ENCODE results near the gene MRPL54.
A peak's percentile ranks its signal among the peaks of the same experiment; 100 is the strongest.

The MRPL54 gene

GRCh38 chr19:3768748-3769099 lies 6.2 kb downstream of the MRPL54 start:
- Mint-ChIP-seq H3K27ac (peak overlapping the region; percentile 67), H3K36me3 (peaks cover 15% of the 10 kb centered on the region), H3K9me3 (no peaks in the 10 kb centered on the region), H3K27me3 (no peaks in the 10 kb centered on the region), H3K4me1 (peaks cover 16% of the 10 kb centered on the region), H3K4me3 (no peak overlapping the region)
- DNase-seq, result no peak
- CTCF ChIA-PET, result no interaction called here

GRCh38 chr19:3769494-3769893 lies 7.0 kb downstream of the MRPL54 start:
- H3K4me1 Mint-ChIP-seq, result peaks cover 16% of the 10 kb centered on the region
- CTCF ChIA-PET, result no interaction called here
- H3K27me3 Mint-ChIP-seq, result no peaks in the 10 kb centered on the region
- no peak overlapping the region for H3K4me3 Mint-ChIP-seq
- peaks cover 15% of the 10 kb centered on the region for H3K36me3 Mint-ChIP-seq
- H3K9me3 Mint-ChIP-seq, result no peaks in the 10 kb centered on the region
- DNase-seq, result no peak
- no peak overlapping the region for H3K27ac Mint-ChIP-seq

- Mint-ChIP-seq H3K27ac (no peak overlapping the region), H3K4me3 (no peak overlapping the region), H3K9me3 (no peaks in the 10 kb centered on the region), H3K36me3 (peaks cover 15% of the 10 kb centered on the region), H3K4me1 (peaks cover 16% of the 10 kb centered on the region), H3K27me3 (no peaks in the 10 kb centered on the region)
- CTCF ChIA-PET, result no interaction called here
- no peak for DNase-seq
Observed at GRCh38 chr19:3770136-3770999, 7.9 kb downstream of the MRPL54 start.

- Mint-ChIP-seq H3K36me3 (peaks cover 13% of the 10 kb centered on the region), H3K4me3 (no peak overlapping the region), H3K4me1 (peaks cover 14% of the 10 kb centered on the region), H3K9me3 (no peaks in the 10 kb centered on the region), H3K27ac (no peak overlapping the region), H3K27me3 (no peaks in the 10 kb centered on the region)
- no peak for DNase-seq
- CTCF ChIA-PET, result no interaction called here
Observed at GRCh38 chr19:3771000-3771905, 8.8 kb downstream of the MRPL54 start.

GRCh38 chr19:3771906-3772455 lies 9.5 kb downstream of the MRPL54 start, which contains the start of gene RAX2:
RAX2 (minus strand) TSS chr19:3772228; CDS start chr19:3771742, 486 bp downstream.
- Mint-ChIP-seq H3K36me3 (peaks cover 7% of the 10 kb centered on the region), H3K4me1 (peaks cover 7% of the 10 kb centered on the region), H3K4me3 (no peak within 1 kb of the TSS), H3K27ac (no peak within 1 kb of the TSS), H3K9me3 (no peaks in the 10 kb centered on the region), H3K27me3 (no peaks in the 10 kb centered on the region)
- CTCF ChIA-PET, result no interaction called here
- DNase-seq, result no peak

GRCh38 chr19:3773814-3774515 lies 11.5 kb downstream of the MRPL54 start:
- H3K9me3 Mint-ChIP-seq, result no peaks in the 10 kb centered on the region
- no peak overlapping the region for H3K4me3 Mint-ChIP-seq
- no peaks in the 10 kb centered on the region for H3K27me3 Mint-ChIP-seq
- H3K36me3 Mint-ChIP-seq, result peaks cover 3% of the 10 kb centered on the region
- no peak overlapping the region for H3K27ac Mint-ChIP-seq
- CTCF ChIA-PET, result no interaction called here
- DNase-seq, result no peak
- H3K4me1 Mint-ChIP-seq, result peaks cover under 1% of the 10 kb centered on the region

- H3K9me3 Mint-ChIP-seq, result no peaks in the 10 kb centered on the region
- H3K27me3 Mint-ChIP-seq, result no peaks in the 10 kb centered on the region
- DNase-seq, result no peak
- H3K4me1 Mint-ChIP-seq, result no peaks in the 10 kb centered on the region
- CTCF ChIA-PET, result no interaction called here
- H3K27ac Mint-ChIP-seq, result no peak overlapping the region
- H3K4me3 Mint-ChIP-seq, result no peak overlapping the region
- H3K36me3 Mint-ChIP-seq, result peaks cover 2% of the 10 kb centered on the region
Observed at GRCh38 chr19:3774621-3775373, 12.3 kb downstream of the MRPL54 start.

GRCh38 chr19:3775374-3775711 lies 12.9 kb downstream of the MRPL54 start:
- no peak for DNase-seq
- no peaks in the 10 kb centered on the region for H3K4me1 Mint-ChIP-seq
- no peaks in the 10 kb centered on the region for H3K27me3 Mint-ChIP-seq
- H3K36me3 Mint-ChIP-seq, result no peaks in the 10 kb centered on the region
- CTCF ChIA-PET, result no interaction called here
- H3K27ac Mint-ChIP-seq, result no peak overlapping the region
- H3K4me3 Mint-ChIP-seq, result no peak overlapping the region
- no peaks in the 10 kb centered on the region for H3K9me3 Mint-ChIP-seq

- Mint-ChIP-seq H3K27ac (no peak overlapping the region), H3K9me3 (peaks cover 1% of the 10 kb centered on the region), H3K36me3 (peaks cover 1% of the 10 kb centered on the region), H3K4me3 (no peak overlapping the region), H3K4me1 (no peaks in the 10 kb centered on the region), H3K27me3 (no peaks in the 10 kb centered on the region)
- no peak for DNase-seq
- CTCF ChIA-PET, result no interaction called here
Observed at GRCh38 chr19:3775831-3776230, 13.3 kb downstream of the MRPL54 start.

- Mint-ChIP-seq H3K27ac (peak overlapping the region; percentile 19), H3K4me3 (no peak overlapping the region), H3K9me3 (peaks cover 8% of the 10 kb centered on the region), H3K27me3 (no peaks in the 10 kb centered on the region), H3K4me1 (peaks cover 4% of the 10 kb centered on the region), H3K36me3 (peaks cover 8% of the 10 kb centered on the region)
- CTCF ChIA-PET, result no interaction called here
- no peak for DNase-seq
Observed at GRCh38 chr19:3776479-3777040, 14.1 kb downstream of the MRPL54 start.

- H3K4me1 Mint-ChIP-seq, result peaks cover 4% of the 10 kb centered on the region
- H3K4me3 Mint-ChIP-seq, result no peak overlapping the region
- peaks cover 20% of the 10 kb centered on the region for H3K9me3 Mint-ChIP-seq
- H3K36me3 Mint-ChIP-seq, result peaks cover 24% of the 10 kb centered on the region
- CTCF ChIA-PET, result no interaction called here
- H3K27me3 Mint-ChIP-seq, result peaks cover 3% of the 10 kb centered on the region
- DNase-seq, result no peak
- H3K27ac Mint-ChIP-seq, result no peak overlapping the region
Observed at GRCh38 chr19:3778104-3778867, 15.8 kb downstream of the MRPL54 start.

- H3K27me3 Mint-ChIP-seq, result peaks cover 3% of the 10 kb centered on the region
Observed at GRCh38 chr19:3778899-3779723, 16.6 kb downstream of the MRPL54 start.

More at GRCh38 chr19:3778899-3779723, 16.6 kb downstream of the MRPL54 start:
- no peak overlapping the region for H3K27ac Mint-ChIP-seq
- no peak for DNase-seq
- peaks cover 20% of the 10 kb centered on the region for H3K9me3 Mint-ChIP-seq
- CTCF ChIA-PET, result interaction anchor here (1.0 kb wide), 1 partner anchor 19 kb away, joined by 3 read pairs; no protein-coding TSS in a partner anchor
- H3K36me3 Mint-ChIP-seq, result peaks cover 27% of the 10 kb centered on the region
- peaks cover 6% of the 10 kb centered on the region for H3K4me1 Mint-ChIP-seq
- no peak overlapping the region for H3K4me3 Mint-ChIP-seq

Measured in activated naive CD4-positive, alpha-beta T cell treated with anti-CD3 and anti-CD28 coated beads, Interleukin-2, amount 10 ng/mL, durations not matched to agents 7 days and 5 days (primary cell).